Endothelial cell (in vitro differentiated cells): ENCODE results near the gene FMN2. TPM values are rescaled to one million over a fixed set of nuclear protein-coding genes. Genes with fewer than 3 reads are reported as not detected.

Source experiments
- DNase-seq: peaks from one replicate; pipeline ENCODE4 v3.0.0; 2021; ENCODE audit warnings: low spot score
- H3K27ac Mint-ChIP-seq: one replicate; pipeline ENCODE4 v1.8.0; 2021; ENCODE audit warnings: mixed read lengths, inconsistent platforms; ENCODE audit not compliant: unreplicated experiment
- H3K27me3 Mint-ChIP-seq: one replicate; pipeline ENCODE4 v1.8.0; 2021; ENCODE audit warnings: mild to moderate bottlenecking, moderate library complexity, mixed read lengths, inconsistent platforms; ENCODE audit not compliant: unreplicated experiment
- H3K36me3 Mint-ChIP-seq: one replicate; pipeline ENCODE4 v1.8.0; 2021; ENCODE audit warnings: mild to moderate bottlenecking, low read depth, mixed read lengths, inconsistent platforms; ENCODE audit not compliant: unreplicated experiment
- H3K4me1 Mint-ChIP-seq: one replicate; pipeline ENCODE4 v1.8.0; 2021; ENCODE audit warnings: mild to moderate bottlenecking, mixed read lengths, inconsistent platforms; ENCODE audit not compliant: unreplicated experiment
- H3K4me3 Mint-ChIP-seq: one replicate; pipeline ENCODE4 v1.8.0; 2021; ENCODE audit warnings: mild to moderate bottlenecking, mixed read lengths, inconsistent platforms; ENCODE audit not compliant: unreplicated experiment
- H3K9me3 Mint-ChIP-seq: one replicate; pipeline ENCODE4 v1.8.0; 2021; ENCODE audit warnings: mixed read lengths, inconsistent platforms; ENCODE audit not compliant: unreplicated experiment
- total RNA-seq: library from RNA; stranded (reverse); fragmentation: NEBNext Ultra II Directional; extraction: Animal tissue kit (Norgen Biotek cat#: 25700); gene quantifications from one replicate; pipeline ENCODE4 v1.2.1, GENCODE V29; 2021; ENCODE audit not compliant: unreplicated experiment
- TF ChIP-seq, protein P1 (sequence below): fragments of 200-600 bp; sonication (generic); IDR thresholded peaks from one replicate; pipeline ENCODE4 v1.5.0; 2021; ENCODE audit warnings: antibody characterized with exemption; ENCODE audit not compliant: unreplicated experiment

Gene FMN2
- total RNA-seq, 1 donor from 2014 or later = 2.6 TPM

DNA sequence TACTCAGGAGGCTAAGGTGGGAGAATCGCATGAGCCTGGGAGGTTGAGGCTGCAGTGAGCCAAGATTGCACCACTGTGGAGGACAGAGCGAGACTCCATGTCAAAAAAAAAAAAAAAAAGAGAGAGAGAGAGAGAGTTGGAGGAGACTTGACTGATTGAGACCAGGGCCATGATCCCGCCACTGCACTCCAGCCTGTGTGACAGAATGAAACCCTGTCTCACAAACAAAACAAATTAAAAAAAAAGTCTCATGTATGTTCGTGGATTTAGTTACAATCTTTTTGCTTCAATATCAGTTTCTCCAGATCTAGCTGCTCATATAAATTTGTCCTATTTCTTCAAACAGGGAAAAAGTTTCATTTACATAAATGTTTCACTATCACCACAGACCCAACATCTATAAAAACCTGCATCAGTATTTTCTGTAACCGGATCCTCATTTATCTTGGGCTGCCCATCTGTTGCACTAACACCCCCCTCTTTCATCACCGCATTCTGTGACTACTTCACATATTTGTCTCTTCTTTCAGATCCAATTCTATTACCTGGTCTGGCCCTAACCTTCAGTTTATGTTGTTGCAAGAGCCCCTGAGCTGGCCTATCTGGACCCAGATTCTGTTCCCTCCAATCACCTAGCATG lies 393.2 kb downstream of the FMN2 start:
- no peaks in the 10 kb centered on the region for H3K36me3 Mint-ChIP-seq
- H3K27me3 Mint-ChIP-seq = peaks cover 5% of the 10 kb centered on the region
- H3K4me3 Mint-ChIP-seq = no peak overlapping the region
- no peak for DNase-seq
- H3K27ac Mint-ChIP-seq = no peak overlapping the region
- TF ChIP-seq, protein P1, sequence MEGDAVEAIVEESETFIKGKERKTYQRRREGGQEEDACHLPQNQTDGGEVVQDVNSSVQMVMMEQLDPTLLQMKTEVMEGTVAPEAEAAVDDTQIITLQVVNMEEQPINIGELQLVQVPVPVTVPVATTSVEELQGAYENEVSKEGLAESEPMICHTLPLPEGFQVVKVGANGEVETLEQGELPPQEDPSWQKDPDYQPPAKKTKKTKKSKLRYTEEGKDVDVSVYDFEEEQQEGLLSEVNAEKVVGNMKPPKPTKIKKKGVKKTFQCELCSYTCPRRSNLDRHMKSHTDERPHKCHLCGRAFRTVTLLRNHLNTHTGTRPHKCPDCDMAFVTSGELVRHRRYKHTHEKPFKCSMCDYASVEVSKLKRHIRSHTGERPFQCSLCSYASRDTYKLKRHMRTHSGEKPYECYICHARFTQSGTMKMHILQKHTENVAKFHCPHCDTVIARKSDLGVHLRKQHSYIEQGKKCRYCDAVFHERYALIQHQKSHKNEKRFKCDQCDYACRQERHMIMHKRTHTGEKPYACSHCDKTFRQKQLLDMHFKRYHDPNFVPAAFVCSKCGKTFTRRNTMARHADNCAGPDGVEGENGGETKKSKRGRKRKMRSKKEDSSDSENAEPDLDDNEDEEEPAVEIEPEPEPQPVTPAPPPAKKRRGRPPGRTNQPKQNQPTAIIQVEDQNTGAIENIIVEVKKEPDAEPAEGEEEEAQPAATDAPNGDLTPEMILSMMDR = no peak
- H3K9me3 Mint-ChIP-seq = no peaks in the 10 kb centered on the region
- peaks cover 5% of the 10 kb centered on the region for H3K4me1 Mint-ChIP-seq

DNA sequence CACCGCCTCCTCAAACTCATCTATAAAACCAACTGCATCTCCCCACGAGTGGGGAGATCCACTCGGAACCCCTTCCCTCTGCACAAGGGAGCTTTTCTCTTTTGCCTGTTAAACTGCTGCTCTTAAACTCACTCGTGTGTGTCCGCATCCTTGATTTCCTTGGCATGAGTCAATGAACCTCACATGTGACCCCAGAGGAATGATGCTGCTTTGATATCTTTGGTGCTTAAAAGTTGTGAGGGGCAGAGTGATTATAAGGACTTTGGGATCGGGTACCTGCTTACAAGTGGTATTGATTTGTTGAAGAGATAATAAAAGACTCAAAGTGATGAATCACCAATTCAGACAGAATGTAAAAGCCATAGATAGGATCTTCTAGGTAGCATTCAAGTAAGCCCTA lies 394.9 kb downstream of the FMN2 start:
- TF ChIP-seq, protein P1 = no peak
- Mint-ChIP-seq H3K9me3 (no peaks in the 10 kb centered on the region), H3K4me1 (no peaks in the 10 kb centered on the region), H3K27me3 (peaks cover 2% of the 10 kb centered on the region), H3K27ac (no peak overlapping the region), H3K36me3 (no peaks in the 10 kb centered on the region), H3K4me3 (no peak overlapping the region)
- no peak for DNase-seq

DNA sequence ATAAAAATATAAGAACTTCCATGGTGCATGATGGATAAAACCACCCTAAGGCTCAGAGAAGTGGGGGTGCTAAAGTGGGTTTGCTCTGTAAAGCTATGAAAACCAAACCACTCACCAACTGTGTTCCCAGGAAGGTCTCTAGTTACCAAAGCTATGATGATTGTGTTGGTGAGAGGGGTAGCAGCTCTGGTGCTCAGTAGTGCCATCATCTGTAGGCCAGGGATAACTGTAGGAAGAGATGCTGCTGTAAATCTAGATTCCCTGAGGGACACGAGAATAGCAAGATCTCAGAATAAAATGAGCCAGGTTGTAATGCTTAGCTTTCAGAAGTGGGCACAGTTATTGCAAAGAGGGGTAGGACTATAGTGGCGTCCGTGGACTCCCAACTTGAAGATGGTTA lies 395.8 kb downstream of the FMN2 start:
- Mint-ChIP-seq H3K4me3 (no peak overlapping the region), H3K4me1 (no peaks in the 10 kb centered on the region), H3K9me3 (no peaks in the 10 kb centered on the region), H3K27ac (no peak overlapping the region), H3K27me3 (peaks cover 4% of the 10 kb centered on the region), H3K36me3 (no peaks in the 10 kb centered on the region)
- DNase-seq = no peak
- TF ChIP-seq, protein P1 = no peak

DNA sequence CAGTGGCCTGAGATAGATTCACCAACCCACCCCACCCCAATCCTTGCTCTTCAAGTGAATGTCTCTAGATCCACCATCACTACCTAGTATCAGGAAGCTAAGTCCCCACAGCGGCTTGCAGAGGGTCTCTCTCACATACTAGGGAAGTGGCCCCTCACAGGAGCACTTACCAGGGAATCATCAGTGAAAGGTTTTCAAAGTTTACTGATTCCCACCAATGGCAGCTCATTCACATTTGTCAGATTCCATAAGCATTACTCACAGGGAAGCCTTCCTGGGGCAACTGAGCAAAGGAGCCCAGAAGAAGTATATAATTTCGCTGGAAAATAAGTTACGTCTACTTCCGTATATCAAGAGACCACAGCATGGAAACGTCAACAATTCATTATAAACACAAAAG lies 399.5 kb downstream of the FMN2 start:
- Mint-ChIP-seq H3K36me3 (no peaks in the 10 kb centered on the region), H3K27ac (no peak overlapping the region), H3K9me3 (no peaks in the 10 kb centered on the region), H3K4me3 (no peak overlapping the region), H3K27me3 (peaks cover 2% of the 10 kb centered on the region), H3K4me1 (no peaks in the 10 kb centered on the region)
- TF ChIP-seq, protein P1 = no peak
- DNase-seq = no peak

DNA sequence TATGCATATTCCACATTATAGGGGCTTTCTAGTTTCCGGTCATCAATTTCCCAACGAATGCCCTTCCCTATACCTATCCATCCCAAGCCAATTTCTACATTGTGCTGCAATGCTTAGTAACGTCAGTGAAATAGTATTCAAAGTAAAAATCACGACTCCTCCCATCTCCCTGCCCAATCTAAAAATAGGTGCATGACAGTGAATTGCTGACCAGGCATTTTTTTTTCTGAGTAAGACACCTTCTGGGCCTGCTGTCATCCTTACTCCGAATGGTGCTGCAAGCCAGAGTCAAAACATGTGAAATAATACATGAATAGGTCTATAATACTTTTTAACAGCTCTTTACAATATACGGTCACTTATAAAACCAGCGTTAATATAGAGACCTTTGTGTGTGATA lies 400.1 kb downstream of the FMN2 start:
- no peak overlapping the region for H3K4me3 Mint-ChIP-seq
- H3K27me3 Mint-ChIP-seq = peaks cover 2% of the 10 kb centered on the region
- H3K27ac Mint-ChIP-seq = no peak overlapping the region
- H3K9me3 Mint-ChIP-seq = no peaks in the 10 kb centered on the region
- no peaks in the 10 kb centered on the region for H3K4me1 Mint-ChIP-seq
- H3K36me3 Mint-ChIP-seq = no peaks in the 10 kb centered on the region
- TF ChIP-seq, protein P1 = no peak
- DNase-seq = no peak
